ENCODE measurements around the gene AS3MT.

Gene AS3MT

DNA sequence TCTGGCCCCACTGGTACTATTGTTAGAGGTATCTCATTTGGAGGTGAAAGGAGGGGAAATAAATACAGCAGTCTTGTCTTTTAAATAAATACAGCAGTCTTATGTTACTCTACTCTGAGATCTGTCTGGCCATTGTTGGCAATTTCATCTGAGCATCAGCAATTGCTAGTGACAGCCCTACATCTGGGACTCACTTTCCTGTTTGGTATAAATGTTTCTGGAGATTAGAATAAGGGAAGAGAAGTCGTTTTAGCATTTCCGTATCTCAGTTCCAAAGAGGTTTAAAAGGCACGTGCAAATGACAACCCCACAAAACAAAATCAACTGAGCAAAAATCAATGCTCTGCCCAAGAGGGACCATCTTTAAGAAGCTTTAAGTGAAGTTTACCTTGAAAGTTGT is 30.7 kb downstream of the AS3MT start:
- TF ChIP-seq CREB1 (IDR thresholded peaks at IDR 0.05; ENCODE audit: low read depth): no peak
- no peak for TF ChIP-seq TEAD4 (IDR thresholded peaks at IDR 0.05)
- TF ChIP-seq RAD21 (IDR thresholded peaks at IDR 0.05; ENCODE audit: low read depth): no peak
- TF ChIP-seq, protein P1, sequence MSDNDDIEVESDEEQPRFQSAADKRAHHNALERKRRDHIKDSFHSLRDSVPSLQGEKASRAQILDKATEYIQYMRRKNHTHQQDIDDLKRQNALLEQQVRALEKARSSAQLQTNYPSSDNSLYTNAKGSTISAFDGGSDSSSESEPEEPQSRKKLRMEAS (IDR thresholded peaks at IDR 0.05): no peak
- TF ChIP-seq, protein P2, sequence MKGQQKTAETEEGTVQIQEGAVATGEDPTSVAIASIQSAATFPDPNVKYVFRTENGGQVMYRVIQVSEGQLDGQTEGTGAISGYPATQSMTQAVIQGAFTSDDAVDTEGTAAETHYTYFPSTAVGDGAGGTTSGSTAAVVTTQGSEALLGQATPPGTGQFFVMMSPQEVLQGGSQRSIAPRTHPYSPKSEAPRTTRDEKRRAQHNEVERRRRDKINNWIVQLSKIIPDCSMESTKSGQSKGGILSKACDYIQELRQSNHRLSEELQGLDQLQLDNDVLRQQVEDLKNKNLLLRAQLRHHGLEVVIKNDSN (IDR thresholded peaks at IDR 0.05): no peak
- TF ChIP-seq EGR1 (IDR thresholded peaks at IDR 0.05): no peak
- no peak for TF ChIP-seq YY1 (IDR thresholded peaks at IDR 0.05; ENCODE audit: low read depth)

GRCh38 chr10:102904346-102904745 is 35.1 kb downstream of the AS3MT start:
- no peak for TF ChIP-seq YY1 (IDR thresholded peaks at IDR 0.05; ENCODE audit: low read depth)
- no peak for TF ChIP-seq TAF1 (IDR thresholded peaks at IDR 0.05; ENCODE audit: low read depth)
- no peak for TF ChIP-seq EGR1 (IDR thresholded peaks at IDR 0.05)
- TF ChIP-seq, protein P2 (IDR thresholded peaks at IDR 0.05): no peak
- TF ChIP-seq TEAD4 (IDR thresholded peaks at IDR 0.05): no peak

DNA sequence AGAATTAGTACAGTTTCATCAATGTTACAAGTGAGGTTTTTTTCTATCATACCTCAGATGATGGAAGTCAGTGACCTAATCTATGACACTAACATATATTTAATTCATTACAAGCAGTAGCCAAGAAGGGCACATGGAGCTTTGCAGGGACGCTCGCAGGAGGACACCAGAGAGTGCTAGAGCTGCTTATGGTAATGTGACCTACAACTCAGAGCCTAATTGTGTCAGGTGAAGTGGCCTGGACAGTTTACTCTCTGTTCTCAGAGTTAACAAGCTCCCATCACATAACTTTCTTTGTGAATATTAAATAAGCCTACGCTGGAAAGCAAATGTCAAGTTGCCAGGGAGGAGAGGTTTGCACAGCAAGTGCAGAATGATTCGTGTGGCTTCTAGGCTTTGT is 37.2 kb downstream of the AS3MT start:
- TF ChIP-seq REST (IDR thresholded peaks at IDR 0.05; ENCODE audit: low read depth) (no peak), EP300 (IDR thresholded peaks at IDR 0.05; ENCODE audit: borderline replicate concordance) (no peak), TEAD4 (IDR thresholded peaks at IDR 0.05) (no peak), RAD21 (IDR thresholded peaks at IDR 0.05; ENCODE audit: low read depth) (no peak), ZBTB7A (IDR thresholded peaks at IDR 0.05; ENCODE audit: low read depth) (no peak), FOXM1 (IDR thresholded peaks at IDR 0.05; ENCODE audit: borderline replicate concordance, low read depth) (no peak), NFIC (IDR thresholded peaks at IDR 0.05) (no peak), TCF12 (IDR thresholded peaks at IDR 0.05; ENCODE audit: low read depth) (no peak), CREB1 (IDR thresholded peaks at IDR 0.05; ENCODE audit: low read depth) (no peak), YY1 (IDR thresholded peaks at IDR 0.05; ENCODE audit: low read depth) (no peak), EGR1 (IDR thresholded peaks at IDR 0.05) (no peak), TAF1 (IDR thresholded peaks at IDR 0.05; ENCODE audit: low read depth) (no peak), CEBPB (IDR thresholded peaks at IDR 0.05) (no peak)
- TF ChIP-seq, protein P2 (IDR thresholded peaks at IDR 0.05): no peak
- TF ChIP-seq, protein P1 (IDR thresholded peaks at IDR 0.05): no peak

DNA sequence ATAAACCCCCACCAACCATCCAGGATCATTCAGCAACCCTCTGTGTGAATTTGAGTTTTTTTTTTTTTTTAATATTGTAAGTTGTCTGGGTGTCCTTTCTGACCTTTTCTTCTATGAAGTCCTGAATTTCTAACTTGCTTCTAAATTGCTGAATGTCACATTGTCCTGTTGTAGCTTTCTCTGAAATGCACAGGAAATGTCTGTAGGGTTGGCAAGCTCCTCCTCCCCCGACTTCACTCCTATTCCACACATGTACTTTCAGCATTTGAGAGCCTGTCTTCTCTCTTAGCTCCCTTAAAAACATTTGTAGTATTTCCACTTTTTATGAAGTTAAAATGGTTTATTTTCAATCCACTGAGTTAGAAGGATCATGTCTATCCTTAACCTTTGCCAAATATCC is 45.5 kb downstream of the AS3MT start:
- TF ChIP-seq EGR1 (IDR thresholded peaks at IDR 0.05): no peak
- TF ChIP-seq TAF1 (IDR thresholded peaks at IDR 0.05; ENCODE audit: low read depth): no peak
- no peak for TF ChIP-seq REST (IDR thresholded peaks at IDR 0.05; ENCODE audit: low read depth)

GRCh38 chr10:102916173-102916572 is 46.9 kb downstream of the AS3MT start:
- no peak for TF ChIP-seq CEBPB (IDR thresholded peaks at IDR 0.05)
- TF ChIP-seq, protein P1 (IDR thresholded peaks at IDR 0.05): no peak
- TF ChIP-seq TEAD4 (IDR thresholded peaks at IDR 0.05): no peak
- TF ChIP-seq NFIC (IDR thresholded peaks at IDR 0.05): no peak
- no peak for TF ChIP-seq TCF12 (IDR thresholded peaks at IDR 0.05; ENCODE audit: low read depth)
- TF ChIP-seq EGR1 (IDR thresholded peaks at IDR 0.05): no peak
- no peak for TF ChIP-seq TAF1 (IDR thresholded peaks at IDR 0.05; ENCODE audit: low read depth)
- no peak for TF ChIP-seq ZBTB7A (IDR thresholded peaks at IDR 0.05; ENCODE audit: low read depth)
- no peak for TF ChIP-seq RAD21 (IDR thresholded peaks at IDR 0.05; ENCODE audit: low read depth)
- TF ChIP-seq, protein P2 (IDR thresholded peaks at IDR 0.05): no peak
- no peak for TF ChIP-seq FOXM1 (IDR thresholded peaks at IDR 0.05; ENCODE audit: borderline replicate concordance, low read depth)
- TF ChIP-seq EP300 (IDR thresholded peaks at IDR 0.05; ENCODE audit: borderline replicate concordance): no peak
- TF ChIP-seq REST (IDR thresholded peaks at IDR 0.05; ENCODE audit: low read depth): no peak
- TF ChIP-seq CREB1 (IDR thresholded peaks at IDR 0.05; ENCODE audit: low read depth): no peak
- TF ChIP-seq YY1 (IDR thresholded peaks at IDR 0.05; ENCODE audit: low read depth): no peak
